ENCODE data around the gene MXD1.

MXD1 gene

GRCh38 chr2:69955029-69955428 lies 40.1 kb downstream of the MXD1 start:
- DNase-seq = no peak

GRCh38 chr2:69956475-69956979 lies 41.6 kb downstream of the MXD1 start:
- no peak for DNase-seq

- DNase-seq = no peak
Observed at GRCh38 chr2:69957965-69958364, 43.1 kb downstream of the MXD1 start.

- no peak for DNase-seq
Observed at GRCh38 chr2:69958480-69958879, 43.6 kb downstream of the MXD1 start.

GRCh38 chr2:69959425-69959824 lies 44.5 kb downstream of the MXD1 start:
- no peak for DNase-seq

- DNase-seq = no peak
Observed at GRCh38 chr2:69960821-69961220, 45.9 kb downstream of the MXD1 start.

- DNase-seq = no peak
Observed at GRCh38 chr2:69961496-69961895, 46.6 kb downstream of the MXD1 start, which contains the start of gene ASPRV1. Gene ASPRV1 (minus strand): TSS chr2:69961631. CDS start chr2:69961436, 195 bp downstream.

GRCh38 chr2:69962986-69963730 lies 48.2 kb downstream of the MXD1 start:
- DNase-seq = no peak

- DNase-seq = no peak
Observed at GRCh38 chr2:69964353-69964841, 49.5 kb downstream of the MXD1 start.

- no peak for DNase-seq
Observed at GRCh38 chr2:69965756-69966445, 51.0 kb downstream of the MXD1 start.

GRCh38 chr2:69966496-69966895 lies 51.6 kb downstream of the MXD1 start:
- DNase-seq = no peak

- DNase-seq = no peak
Observed at GRCh38 chr2:69968609-69969008, 53.7 kb downstream of the MXD1 start.

- DNase-seq = no peak
Observed at GRCh38 chr2:69969126-69969983, 54.4 kb downstream of the MXD1 start.

- DNase-seq = no peak
Observed at GRCh38 chr2:69969991-69970390, 55.1 kb downstream of the MXD1 start.

- DNase-seq = no peak
Observed at GRCh38 chr2:69972822-69973221, 57.9 kb downstream of the MXD1 start.

GRCh38 chr2:69973335-69973735 lies 58.4 kb downstream of the MXD1 start:
- DNase-seq = no peak

- no peak for DNase-seq
Observed at GRCh38 chr2:69975136-69975852, 60.4 kb downstream of the MXD1 start.

GRCh38 chr2:69975853-69976462 lies 61.0 kb downstream of the MXD1 start:
- no peak for DNase-seq

- DNase-seq = no peak
Observed at GRCh38 chr2:69977186-69977585, 62.3 kb downstream of the MXD1 start.

GRCh38 chr2:69977906-69978482 lies 63.1 kb downstream of the MXD1 start:
- DNase-seq = no peak

Measured in NCI-H82 (cell line).